HK-2 (cell line): ENCODE results near the gene KLHL11.

Experiments used
- DNase-seq: peaks from one replicate; pipeline ENCODE4 v3.0.0-alpha.2; 2018; ENCODE audit not compliant: unreplicated experiment

Gene KLHL11

GRCh38 chr17:41810659-41811548 is 54.3 kb downstream of the KLHL11 start:
- DNase-seq: no peak

- DNase-seq: no peak
Measured at GRCh38 chr17:41806685-41807445, 58.4 kb downstream of the KLHL11 start.
